GM18858 (cell line): ENCODE data around the gene TMEM63B.
"Not testable (repeated sequence)": the region's sequence is repeated elsewhere in the genome, so short reads cannot be mapped to it uniquely, and the experiment has no call there.

Source experiments
- ATAC-seq: cut with Tn5 transposase; IDR thresholded peaks from one replicate; pipeline ENCODE4 v1.9.1; 2021; ENCODE audit not compliant: unreplicated experiment

TMEM63B gene

DNA sequence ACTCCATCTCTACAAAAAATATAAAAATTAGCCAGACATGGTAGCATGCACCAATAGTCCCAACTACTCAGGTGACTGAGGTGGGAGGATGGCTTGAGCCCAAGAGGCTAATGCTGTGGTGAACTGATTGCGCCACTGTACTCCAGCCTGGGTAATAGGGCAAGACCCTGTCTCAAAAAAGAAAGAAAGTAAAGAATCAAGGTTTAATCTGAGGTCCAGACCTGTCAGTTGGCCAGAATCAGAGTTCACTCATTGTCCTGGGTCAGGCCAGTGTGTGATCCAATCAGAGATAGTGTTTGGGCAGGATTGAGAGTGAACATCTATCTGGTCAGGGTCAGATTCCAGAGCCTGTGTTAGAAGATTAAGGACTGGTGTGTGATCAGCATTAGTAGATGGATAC, 15.5 kb downstream of the TMEM63B start:
- ATAC-seq = no peak

DNA sequence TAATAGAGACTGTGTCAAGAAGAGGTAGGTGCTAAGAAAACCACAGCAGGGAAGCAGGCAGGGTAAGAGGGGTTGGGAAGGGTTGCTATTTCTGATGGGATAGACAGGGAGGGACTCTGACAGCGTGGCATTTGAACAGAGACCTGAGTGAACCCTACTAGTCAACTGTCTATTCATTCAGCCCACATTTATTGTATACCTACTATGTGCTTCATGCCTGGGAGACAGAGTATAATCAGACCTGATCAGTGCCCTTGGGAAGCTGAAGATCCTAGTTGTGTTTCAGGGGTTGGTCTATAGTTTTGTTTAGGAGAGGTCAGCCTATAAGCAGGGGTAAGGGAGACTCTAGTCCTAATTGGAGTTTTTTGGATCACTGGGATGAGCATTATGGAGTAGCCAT, 16.4 kb downstream of the TMEM63B start:
- ATAC-seq = no peak

DNA sequence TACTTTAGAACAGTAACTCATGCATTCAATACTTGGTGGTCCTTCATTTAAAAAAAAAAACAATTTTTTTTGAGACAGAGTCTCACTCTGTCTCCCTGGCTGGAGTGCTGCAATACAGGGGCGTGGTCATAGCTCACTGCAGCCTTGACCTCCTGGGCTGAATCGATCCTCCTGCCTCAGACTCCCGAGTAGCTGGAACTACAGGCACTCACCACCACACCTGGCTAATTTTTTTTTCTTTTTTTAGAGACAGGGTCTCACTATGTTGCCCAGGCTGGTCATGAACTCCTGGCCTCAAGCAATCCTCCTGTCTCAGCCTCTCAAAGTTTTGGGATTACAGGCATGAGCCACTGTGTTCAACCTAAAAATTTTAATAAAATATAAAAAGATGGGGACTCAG, 17.2 kb downstream of the TMEM63B start:
- ATAC-seq = not testable (repeated sequence)

DNA sequence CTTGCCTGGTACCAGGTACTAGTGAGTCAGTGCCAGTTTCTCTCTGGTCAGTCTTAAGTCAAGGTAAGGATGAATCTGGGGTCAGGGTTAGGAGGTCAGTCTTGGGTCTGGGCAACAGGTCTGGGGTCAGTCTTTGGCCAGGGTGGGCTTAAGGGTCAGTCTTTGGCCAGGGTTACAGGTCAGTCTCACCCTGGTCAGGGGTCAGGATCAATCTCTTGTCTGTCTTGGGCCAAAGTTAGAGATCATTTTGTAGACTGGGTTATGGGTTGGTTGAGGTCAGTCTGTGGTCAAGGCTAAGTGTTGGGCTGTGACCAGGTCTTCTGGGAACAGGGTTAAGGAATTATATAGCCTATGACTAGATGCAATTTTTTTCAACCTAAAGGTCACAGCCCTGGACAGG, 18.5 kb downstream of the TMEM63B start:
- ATAC-seq = no peak

DNA sequence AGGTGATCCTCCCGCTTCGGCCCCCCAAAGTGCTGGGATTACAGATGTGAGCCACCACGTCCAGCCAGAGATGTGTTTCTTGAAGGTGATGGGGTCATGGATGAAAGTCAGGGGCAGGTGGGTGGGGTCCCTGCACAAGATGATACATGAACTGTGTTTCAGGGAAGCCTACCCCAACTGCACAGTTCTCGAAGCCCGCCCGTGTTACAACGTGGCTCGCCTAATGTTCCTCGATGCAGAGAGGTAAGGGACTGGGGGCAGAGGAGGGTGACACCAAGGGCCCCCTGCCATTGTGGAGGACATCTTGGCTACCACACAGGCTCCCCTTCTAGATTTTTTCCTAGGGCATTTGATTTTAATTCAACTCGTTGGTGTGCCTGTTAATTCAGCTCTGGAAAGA, 19.3 kb downstream of the TMEM63B start:
- no peak for ATAC-seq

DNA sequence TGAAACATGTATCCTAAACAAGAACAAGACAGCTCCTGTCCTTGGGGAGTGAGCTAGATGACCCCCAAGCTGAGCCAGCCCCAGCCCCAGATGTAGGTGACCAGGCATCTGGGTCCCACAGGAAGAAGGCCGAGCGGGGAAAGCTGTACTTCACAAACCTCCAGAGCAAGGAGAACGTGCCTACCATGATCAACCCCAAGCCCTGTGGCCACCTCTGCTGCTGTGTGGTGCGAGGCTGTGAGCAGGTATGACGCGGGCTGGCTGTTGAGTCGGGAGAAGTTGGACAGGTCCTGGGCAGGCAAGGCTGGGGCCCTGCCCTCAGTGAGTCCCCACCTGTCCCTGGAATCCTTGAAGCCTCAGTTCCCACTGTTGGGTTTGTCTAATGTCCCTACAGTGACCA, 19.9 kb downstream of the TMEM63B start:
- ATAC-seq = no peak

DNA sequence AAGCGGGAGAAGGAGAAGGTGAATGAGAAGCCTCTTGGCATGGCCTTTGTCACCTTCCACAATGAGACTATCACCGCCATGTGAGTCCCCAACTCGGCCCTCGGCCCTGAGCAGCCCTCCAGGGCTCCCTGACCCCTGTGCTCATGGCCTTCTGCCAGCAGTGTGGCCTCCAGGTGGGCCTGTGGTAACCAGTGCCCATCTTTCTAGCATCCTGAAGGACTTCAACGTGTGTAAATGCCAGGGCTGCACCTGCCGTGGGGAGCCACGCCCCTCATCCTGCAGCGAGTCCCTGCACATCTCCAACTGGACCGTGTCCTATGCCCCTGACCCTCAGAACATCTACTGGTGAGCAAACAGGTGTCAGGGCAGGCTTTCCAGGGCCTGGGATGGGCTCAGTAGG, 21.0 kb downstream of the TMEM63B start:
- no peak for ATAC-seq

DNA sequence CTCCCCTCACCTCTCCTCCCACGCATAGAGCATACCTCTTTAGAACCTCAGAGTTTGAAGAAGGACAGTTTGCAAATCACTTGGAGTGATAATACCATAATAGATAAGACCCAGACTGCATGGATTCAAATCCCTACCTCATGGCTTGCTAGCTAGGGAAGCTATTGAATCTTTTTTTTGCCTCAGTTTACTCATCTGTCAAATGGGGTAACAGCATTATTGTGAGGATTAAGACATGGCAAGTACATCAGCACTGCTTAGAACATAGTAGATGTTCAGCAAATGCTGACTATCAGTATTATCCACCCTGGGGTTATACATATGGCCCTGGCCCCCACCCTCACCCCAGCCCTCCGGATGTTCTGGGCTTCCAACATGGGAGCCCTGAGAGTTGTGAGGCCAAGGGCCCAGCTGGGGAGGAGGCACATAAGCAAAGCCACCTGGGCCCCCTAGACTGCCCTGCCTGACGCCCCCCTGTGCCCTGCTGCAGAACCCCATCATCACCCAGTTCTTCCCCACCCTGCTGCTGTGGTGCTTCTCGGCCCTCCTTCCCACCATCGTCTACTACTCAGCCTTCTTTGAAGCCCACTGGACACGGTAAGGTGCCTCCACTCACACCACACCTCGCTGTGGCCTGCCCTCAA, 22.1 kb downstream of the TMEM63B start:
- no peak for ATAC-seq

DNA sequence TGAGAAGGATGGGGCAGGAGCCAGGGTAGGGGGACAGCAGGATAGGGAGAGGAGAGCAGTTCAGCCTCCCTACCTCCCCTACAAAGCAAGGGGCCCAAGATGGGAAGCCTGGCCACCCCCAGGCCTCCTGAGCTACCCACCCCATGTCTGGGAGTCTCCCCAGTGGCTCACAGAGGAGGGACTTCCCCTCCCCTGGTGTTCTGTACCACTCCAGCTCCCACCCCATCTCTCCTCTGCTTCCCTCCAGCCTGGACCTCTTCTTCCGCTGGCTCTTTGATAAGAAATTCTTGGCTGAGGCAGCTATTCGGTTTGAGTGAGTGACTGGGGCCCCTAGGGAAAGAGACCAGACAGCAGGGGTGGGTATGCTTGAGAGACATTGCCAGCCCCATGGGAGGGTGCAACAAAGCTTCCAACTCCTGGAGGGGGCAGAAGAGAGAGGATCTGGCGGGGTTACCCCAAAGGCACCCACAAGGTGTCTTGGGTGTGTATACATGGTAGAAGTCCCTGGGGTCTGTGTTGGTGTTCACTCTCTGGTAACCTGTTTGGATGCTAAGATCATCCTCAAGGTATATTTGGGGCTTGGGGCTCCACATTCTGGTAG, 23.1 kb downstream of the TMEM63B start:
- ATAC-seq = no peak

DNA sequence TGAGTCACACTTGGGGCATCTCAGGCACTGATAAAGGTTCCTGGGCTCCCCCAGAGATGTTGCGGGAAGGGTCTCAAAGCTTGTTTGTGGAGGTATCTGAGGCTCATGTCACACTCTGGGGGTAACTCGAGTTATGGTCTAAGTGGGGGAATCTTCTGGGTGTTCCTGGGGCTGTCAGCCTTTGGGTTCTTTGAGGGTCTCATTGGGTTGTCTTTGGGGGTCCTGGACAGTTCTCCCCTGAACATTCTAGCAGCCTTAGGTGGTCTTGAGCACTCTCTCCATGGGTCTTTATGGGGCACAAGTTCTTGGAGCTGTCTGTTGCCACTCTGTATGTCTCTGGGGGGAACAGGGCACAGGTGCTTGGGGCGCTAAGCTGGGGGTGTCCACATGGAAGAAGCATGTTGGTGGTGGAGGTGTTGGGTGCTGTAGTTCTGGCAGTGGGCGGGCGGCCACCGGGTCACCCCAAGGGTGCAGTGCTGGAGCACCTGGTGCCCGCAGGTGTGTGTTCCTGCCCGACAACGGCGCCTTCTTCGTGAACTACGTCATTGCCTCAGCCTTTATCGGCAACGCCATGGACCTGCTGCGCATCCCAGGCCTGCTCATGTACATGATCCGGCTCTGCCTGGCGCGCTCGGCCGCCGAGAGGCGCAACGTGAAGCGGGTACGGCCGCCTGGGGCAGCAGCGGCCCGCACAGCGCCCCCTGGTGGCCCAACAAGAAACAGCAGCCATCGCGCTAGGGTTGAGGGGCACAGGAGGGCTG, 24.2 kb downstream of the TMEM63B start:
- no peak for ATAC-seq

DNA sequence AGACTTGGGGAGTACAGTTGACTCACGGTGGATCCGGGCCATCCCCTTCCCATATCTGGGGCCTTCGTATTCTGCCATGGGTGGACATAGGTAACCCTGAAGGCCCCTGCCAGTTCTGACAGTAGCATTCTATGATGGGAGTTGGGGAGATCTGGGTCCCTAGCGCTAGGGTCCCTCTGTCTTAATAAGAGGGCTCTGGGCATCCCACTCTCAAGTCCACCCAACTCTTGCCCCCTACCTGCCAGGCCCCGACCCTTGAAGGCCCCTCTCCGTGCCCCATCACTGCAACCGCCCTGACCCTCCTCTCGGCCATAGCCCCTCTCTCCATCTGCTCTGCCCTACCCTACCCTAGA, 24.7 kb downstream of the TMEM63B start:
- no peak for ATAC-seq

DNA sequence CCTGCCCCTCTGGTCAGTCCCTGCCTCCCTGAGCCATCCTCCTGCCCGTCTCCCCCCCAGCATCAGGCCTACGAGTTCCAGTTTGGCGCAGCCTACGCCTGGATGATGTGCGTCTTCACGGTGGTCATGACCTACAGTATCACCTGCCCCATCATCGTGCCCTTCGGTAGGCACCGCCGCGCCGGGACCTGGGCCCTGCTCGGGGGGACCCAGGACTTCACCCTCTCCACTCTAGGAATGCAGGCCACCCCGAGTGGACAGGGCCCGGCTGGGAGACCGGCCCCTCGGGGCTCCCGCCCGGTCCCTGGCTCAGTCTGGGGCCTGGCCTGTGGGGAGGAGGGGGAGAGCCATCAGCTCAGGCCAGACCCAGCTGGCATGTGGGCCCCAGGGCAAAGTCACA, 25.2 kb downstream of the TMEM63B start:
- no peak for ATAC-seq

DNA sequence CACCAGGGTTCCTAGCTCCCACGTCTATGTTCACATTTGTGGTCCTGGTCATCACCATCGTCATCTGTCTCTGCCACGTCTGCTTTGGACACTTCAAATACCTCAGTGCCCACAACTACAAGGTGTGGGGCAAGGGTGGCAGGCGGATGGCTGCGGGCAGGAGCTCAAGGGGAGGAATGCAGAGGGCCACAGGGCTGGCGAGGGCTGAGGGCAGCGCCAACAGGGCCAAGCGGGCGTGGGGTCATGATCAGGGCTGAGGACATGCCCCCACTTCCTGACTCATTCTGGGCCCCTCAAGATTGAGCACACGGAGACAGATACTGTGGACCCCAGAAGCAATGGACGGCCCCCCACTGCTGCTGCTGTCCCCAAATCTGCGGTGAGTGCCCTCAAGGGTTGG, 26.7 kb downstream of the TMEM63B start:
- ATAC-seq = no peak

DNA sequence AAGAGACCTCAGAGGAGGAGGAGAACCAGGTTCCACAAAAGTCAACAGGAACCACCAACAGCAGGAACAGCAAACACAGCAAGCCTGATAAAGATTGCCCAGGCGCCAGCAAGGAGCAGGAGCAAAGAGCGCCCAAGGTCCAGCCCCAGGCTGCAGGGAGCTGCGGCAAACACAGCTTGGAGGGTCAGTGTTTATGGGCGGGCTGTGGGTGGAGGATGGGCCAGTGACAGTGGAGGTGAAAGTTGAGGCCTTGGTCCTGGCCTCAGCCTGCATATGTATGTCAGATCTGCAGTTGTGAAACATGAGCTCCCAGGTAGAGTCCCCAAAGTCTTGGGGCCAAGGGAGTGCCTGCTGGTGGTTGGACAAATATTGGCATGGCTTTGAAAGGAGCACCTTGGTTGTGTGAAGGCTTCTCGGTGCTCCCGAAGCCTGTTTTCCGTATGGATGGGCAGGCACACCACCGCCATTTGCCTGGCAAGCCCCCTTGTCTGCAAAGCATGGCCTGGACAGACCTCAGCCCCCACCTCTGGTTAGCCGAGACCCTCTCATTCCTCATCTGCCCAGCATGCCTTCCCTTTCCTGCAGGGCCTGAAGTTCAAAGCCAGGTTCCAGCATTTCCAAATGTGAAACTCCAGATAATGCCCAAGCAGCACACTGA, 29.3 kb downstream of the TMEM63B start:
- no peak for ATAC-seq

DNA sequence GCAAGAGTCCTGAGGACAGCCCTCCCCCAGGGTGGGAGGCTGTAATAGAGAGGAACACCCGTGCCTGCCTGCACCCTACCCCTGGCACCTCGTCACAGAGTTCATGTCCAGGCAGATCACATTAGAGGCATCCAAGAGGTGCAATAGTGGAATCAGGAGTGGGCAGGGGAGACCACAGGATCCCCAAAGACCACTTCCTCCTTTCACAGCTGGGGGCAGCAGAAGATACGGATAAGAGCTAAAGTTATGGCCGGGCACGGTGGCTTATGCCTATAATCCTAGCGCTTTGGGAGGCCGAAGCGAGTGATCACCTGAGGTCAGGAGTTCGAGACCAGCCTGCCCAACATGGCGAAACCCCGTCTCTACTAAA, 29.8 kb downstream of the TMEM63B start:
- ATAC-seq = no peak

DNA sequence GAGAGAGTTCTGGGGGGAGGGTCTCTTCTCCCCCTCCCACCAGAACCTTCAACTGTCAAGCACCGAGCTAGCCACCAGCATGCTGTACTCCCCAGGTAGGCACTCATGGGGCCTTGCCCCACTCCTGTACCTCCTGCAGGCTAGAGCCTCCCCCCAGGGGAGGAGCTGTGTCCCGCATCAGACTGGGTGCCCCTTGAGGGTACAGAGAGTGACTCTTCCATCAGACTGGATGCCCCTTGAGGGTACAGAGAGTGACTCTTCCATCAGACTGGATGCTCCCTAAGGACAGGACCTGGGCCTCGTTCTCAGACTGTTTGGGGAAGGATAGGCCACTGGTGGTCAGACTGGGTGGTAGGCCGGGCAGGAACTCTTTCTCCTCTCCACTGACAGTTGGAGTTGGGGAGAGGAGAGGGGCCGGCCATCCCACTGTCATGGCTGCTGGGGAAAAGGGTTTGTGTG, 31.4 kb downstream of the TMEM63B start, which contains the start of gene CAPN11:
TSS of gene CAPN11 (plus strand) at position 51 of the 459 bp plus-strand sequence. CDS start at position 80, 29 bp downstream.
- ATAC-seq = no peak

DNA sequence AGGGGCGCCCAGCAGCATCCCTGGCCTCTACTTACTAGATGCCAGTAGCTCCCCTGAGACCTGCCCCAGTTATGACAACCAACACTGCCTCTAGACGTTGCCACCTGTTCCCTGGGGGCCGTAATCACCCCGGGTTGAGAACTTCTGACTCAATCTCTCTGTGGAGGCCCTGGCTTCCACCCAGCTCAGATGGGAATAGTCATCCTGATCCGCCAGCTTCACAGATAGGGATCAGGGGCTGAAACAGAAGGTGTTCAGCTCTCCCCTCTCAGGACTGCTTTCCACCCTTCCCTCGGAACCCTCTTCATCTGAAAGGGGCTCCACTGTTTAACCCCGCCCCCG, 34.6 kb downstream of the TMEM63B start:
- no peak for ATAC-seq

DNA sequence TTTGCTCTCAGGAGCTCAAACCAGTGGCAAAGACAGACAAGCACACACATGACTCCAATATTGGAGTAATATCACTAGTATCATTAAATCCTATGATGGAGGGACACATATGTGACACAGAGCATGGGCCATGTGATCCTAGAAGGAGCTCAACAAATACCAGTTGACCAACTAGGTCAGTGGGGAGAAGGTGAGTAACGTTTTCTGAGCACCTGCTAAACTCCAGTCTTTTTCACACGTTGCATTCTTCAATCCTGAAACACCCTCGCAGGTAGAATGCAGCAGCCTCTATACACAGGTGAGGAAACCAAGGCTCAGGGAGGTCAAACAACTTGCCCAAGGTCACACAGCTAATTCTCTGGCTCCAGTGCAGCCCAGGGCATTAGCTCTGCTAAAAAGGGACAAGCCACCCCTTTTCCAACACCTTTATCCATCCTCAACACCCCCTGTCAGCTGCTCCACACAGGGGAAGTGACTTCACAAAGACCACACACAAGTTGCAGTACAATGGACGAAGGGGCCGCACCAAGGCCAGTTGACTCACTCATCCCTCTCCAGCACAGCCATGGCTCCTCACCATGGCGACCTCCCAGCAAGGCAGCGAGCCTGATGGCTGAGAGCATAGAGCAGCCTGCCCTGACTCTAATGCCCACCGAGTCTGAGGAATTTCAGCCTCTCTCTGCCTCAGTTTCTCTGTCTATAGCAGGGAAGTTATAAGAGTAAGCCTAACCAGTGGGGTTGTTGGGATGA, 35.7 kb downstream of the TMEM63B start:
- no peak for ATAC-seq

DNA sequence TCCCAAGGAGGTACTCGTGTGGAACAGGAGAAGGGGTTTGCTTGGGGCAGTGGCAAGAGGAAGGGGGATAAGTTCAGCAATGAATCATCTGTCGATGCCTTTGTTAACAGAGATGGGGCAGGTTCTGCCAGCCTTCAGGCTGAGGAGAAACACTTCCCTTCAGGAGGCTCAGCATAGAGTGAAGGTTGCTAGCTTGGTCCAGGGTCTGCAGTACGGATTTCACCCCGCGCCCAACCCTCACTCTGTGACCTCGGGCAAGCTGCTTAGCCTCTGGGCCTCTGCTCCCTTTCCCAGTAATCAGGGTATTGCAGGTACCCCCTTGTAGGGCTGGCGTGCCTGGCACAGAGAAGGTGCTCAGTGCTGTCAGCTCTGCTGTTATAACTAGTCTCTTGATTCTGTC, 38.8 kb downstream of the TMEM63B start:
- ATAC-seq = no peak

DNA sequence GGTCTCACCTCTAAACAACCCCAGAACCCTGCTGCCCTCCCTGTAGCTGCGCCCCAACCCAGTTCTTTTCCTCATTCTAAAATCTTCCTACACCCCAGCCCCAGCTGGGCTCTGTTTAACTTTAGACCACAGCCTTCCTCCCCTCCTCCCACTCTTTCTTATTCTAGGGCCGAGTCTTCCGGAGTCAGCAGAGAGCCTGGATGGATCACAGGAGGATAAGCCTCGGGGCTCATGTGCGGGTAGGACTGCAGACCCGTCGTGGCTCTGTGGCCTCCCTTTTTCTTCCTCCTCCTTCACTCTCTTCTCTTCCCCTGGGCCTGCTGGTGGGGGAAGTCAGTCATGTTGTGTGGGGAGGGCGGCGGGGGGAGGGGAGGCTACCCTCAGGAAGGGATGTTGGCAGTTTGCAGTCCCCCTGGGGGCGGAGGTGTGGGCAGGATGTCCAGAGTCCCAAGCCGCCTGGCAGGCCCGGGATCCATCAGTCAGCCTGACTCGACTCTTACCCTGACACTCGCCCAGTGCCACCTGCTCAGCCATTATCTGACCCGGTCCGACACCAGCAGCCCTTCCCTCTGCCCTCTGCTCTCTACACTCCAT, 39.3 kb downstream of the TMEM63B start:
- no peak for ATAC-seq

DNA sequence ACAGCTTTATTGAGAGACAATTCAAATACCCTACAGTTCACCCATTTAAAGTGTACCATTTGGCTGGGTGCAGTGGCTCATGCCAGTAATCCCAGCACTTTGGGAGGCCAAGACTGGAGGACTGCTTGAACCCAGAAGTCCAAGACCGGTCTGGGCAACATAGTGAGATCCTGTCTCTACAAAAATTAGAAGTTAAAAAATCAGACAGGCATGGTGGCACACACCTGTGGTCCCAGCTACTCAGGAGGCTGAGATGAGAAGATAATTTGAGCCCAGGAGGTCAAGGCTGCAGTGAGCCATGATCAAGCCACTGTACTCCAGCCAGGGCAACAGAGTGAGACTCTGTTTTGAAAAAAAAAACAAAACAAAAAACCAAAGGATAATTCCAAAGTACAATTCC, 40.2 kb downstream of the TMEM63B start:
- no peak for ATAC-seq
